HepG2 (cell line): Measurements from ENCODE around the gene JMJD6. TPM values are rescaled to one million over a fixed set of nuclear protein-coding genes. Genes with fewer than 3 reads are reported as not detected.

Experiments used
- CBX5 ChIP-seq: sonication (generic); formaldehyde crosslinking; IDR thresholded peaks from 2 replicates; pipeline ENCODE4 v1.4.0; 2020; ENCODE audit warnings: missing genetic modification reagents, borderline replicate concordance
- CENPT ChIP-seq: sonication (generic); formaldehyde crosslinking; IDR thresholded peaks from 2 replicates; pipeline ENCODE4 v1.8.0; 2022; ENCODE audit warnings: low read depth, mild to moderate bottlenecking, moderate library complexity, missing genetic modification reagents
- GTF3A ChIP-seq: sonication (generic); formaldehyde crosslinking; conservative IDR thresholded peaks from 2 replicates; pipeline ENCODE4 v1.4.0; 2020; ENCODE audit warnings: mild to moderate bottlenecking, missing genetic modification reagents
- HMGXB4 ChIP-seq, 2 experiments: sonication (generic) in 1 of 2; formaldehyde crosslinking in 1 of 2; IDR thresholded peaks; 2 replicates each; pipeline versions ENCODE4 v1.4.0 to v1.6.1; 2018 to 2020; ENCODE audit warnings: missing genetic modification reagents in 2 of 2, borderline replicate concordance in 1 of 2, low read depth in 1 of 2, mild to moderate bottlenecking in 1 of 2, missing biosample characterization in 1 of 2
- HNF4A ChIP-seq: sonication (generic); formaldehyde crosslinking; IDR thresholded peaks from 2 replicates; pipeline ENCODE4 v1.4.0; 2020; ENCODE audit warnings: missing genetic modification reagents
- HNRNPLL ChIP-seq: fragments of 200-400 bp; formaldehyde crosslinking; IDR thresholded peaks from 2 replicates; pipeline ENCODE4 v1.6.1; 2017; ENCODE audit warnings: mild to moderate bottlenecking, low read depth, low read length; ENCODE audit not compliant: poor library complexity, severe bottlenecking
- NAIF1 ChIP-seq: sonication (generic); formaldehyde crosslinking; IDR thresholded peaks from 2 replicates; pipeline ENCODE4 v1.5.0; 2020; ENCODE audit warnings: mild to moderate bottlenecking, missing genetic modification reagents, borderline replicate concordance
- NCOA1 ChIP-seq: sonication (generic); formaldehyde crosslinking; IDR thresholded peaks from 2 replicates; pipeline ENCODE4 v1.9.0; 2021; ENCODE audit warnings: missing genetic modification reagents
- NCOR1 ChIP-seq: fragments of 200-600 bp; sonication (generic); IDR thresholded peaks from 2 replicates; pipeline ENCODE4 v1.7.0; 2017; ENCODE audit warnings: antibody characterized with exemption, low read length, borderline replicate concordance
- NR2F6 ChIP-seq, 2 experiments: IDR thresholded peaks; 2 replicates each; pipeline ENCODE4 v1.6.1; 2016; ENCODE audit warnings: antibody characterized with exemption in 1 of 2, mild to moderate bottlenecking in 1 of 2
- PHF8 ChIP-seq: sonication (generic); formaldehyde crosslinking; IDR thresholded peaks from 2 replicates; pipeline ENCODE4 v1.5.0; 2020; ENCODE audit warnings: missing genetic modification reagents
- RFX5 ChIP-seq: IDR thresholded peaks from 2 replicates; pipeline ENCODE4 v1.6.1; 2011; ENCODE audit warnings: low read depth, low read length, improper control_type of control experiment
- ZEB1 ChIP-seq: IDR thresholded peaks from 2 replicates; pipeline ENCODE4 v1.6.1; 2012; ENCODE audit warnings: mild to moderate bottlenecking, low read depth, inconsistent platforms; ENCODE audit not compliant: insufficient replicate concordance
- ZNF280D ChIP-seq: sonication (generic); formaldehyde crosslinking; IDR thresholded peaks from 2 replicates; pipeline ENCODE4 v1.5.1; 2020; ENCODE audit warnings: mild to moderate bottlenecking, missing genetic modification reagents
- ZNF3 ChIP-seq: IDR thresholded peaks from 2 replicates; pipeline ENCODE4 v1.7.0; 2017; ENCODE audit warnings: inconsistent platforms
- ZSCAN12 ChIP-seq: sonication (generic); formaldehyde crosslinking; IDR thresholded peaks from 2 replicates; pipeline ENCODE4 v1.9.0; 2021; ENCODE audit warnings: mild to moderate bottlenecking, missing genetic modification reagents
- polyA plus RNA-seq, 8 experiments: library from polyadenylated mRNA; depleted of rRNA in 3 of 8; stranded (reverse) in 7 of 8; unstranded in 1 of 8; fragments of >200 nt; fragmentation: Illumina TruSeq in 4 of 8; extraction: Trizol in 4 of 8; gene quantifications; 2 replicates each; pipeline versions ENCODE4 v1.2.1 to v1.2.3, GENCODE V29; 2011 to 2016; ENCODE audit warnings: low read depth in 4 of 8, missing spikeins in 1 of 8, mixed read lengths in 1 of 8; ENCODE audit not compliant: insufficient read depth in 1 of 8
- total RNA-seq, 5 experiments: library from RNA; depleted of rRNA; stranded (reverse); fragments of >200 nt; fragmentation: Illumina TruSeq; extraction: Trizol; gene quantifications; 2 replicates each; pipeline ENCODE4 v1.2.3, GENCODE V29; 2016; ENCODE audit warnings: low read depth in 1 of 5
- TF ChIP-seq, protein P1 (sequence below): sonication (generic); formaldehyde crosslinking; IDR thresholded peaks from 2 replicates; pipeline ENCODE4 v1.5.1; 2020; ENCODE audit warnings: missing genetic modification reagents, mild to moderate bottlenecking, borderline replicate concordance
- TF ChIP-seq, protein P2 (sequence below): sonication (generic); formaldehyde crosslinking; IDR thresholded peaks from 2 replicates; pipeline ENCODE4 v1.4.0; 2020; ENCODE audit warnings: missing genetic modification reagents
- TF ChIP-seq, protein P3 (sequence below): sonication (generic); formaldehyde crosslinking; IDR thresholded peaks from 2 replicates; pipeline ENCODE4 v1.4.0; 2020; ENCODE audit warnings: missing genetic modification reagents, mild to moderate bottlenecking, borderline replicate concordance

The JMJD6 gene
- total and polyA plus RNA-seq, 2 of the 13 experiments (the other 11 are each of a cell fraction or from before 2014, with no cell fraction given) = 33.6 to 41.0 TPM

GRCh38 chr17:76700270-76700616 lies 26.2 kb downstream of the JMJD6 start (continued):
- TF ChIP-seq PHF8 (CRISPR knock-in tag) = no peak
- TF ChIP-seq, protein P1, sequence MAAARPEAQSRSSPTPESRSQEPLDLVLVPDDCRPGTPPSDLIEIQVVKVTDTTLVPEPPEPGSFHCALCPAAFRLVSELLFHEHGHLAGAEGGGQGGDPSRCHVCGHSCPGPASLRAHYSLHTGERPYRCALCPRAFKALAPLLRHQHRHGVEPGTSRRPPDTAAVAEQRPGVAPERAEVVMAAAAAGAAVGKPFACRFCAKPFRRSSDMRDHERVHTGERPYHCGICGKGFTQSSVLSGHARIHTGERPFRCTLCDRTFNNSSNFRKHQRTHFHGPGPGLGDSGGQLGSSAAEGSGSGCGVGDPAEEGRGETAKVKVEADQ = no peak
- TF ChIP-seq NR2F6 (IDR thresholded peaks at IDR 0.05) = no peak
- TF ChIP-seq NR2F6 (CRISPR knock-in tag; IDR thresholded peaks at IDR 0.05) = no peak
- TF ChIP-seq ZNF280D (CRISPR knock-in tag) = no peak
- 0 out of 2 replicates have a peak, but pooled peaks have one; percentile 57 for TF ChIP-seq NAIF1 (CRISPR knock-in tag)
- TF ChIP-seq RFX5 = no peak
- TF ChIP-seq NCOR1 = no peak
- TF ChIP-seq ZNF3 (CRISPR knock-in tag) = no peak
- TF ChIP-seq ZSCAN12 (CRISPR knock-in tag) = no peak
- TF ChIP-seq, protein P2, sequence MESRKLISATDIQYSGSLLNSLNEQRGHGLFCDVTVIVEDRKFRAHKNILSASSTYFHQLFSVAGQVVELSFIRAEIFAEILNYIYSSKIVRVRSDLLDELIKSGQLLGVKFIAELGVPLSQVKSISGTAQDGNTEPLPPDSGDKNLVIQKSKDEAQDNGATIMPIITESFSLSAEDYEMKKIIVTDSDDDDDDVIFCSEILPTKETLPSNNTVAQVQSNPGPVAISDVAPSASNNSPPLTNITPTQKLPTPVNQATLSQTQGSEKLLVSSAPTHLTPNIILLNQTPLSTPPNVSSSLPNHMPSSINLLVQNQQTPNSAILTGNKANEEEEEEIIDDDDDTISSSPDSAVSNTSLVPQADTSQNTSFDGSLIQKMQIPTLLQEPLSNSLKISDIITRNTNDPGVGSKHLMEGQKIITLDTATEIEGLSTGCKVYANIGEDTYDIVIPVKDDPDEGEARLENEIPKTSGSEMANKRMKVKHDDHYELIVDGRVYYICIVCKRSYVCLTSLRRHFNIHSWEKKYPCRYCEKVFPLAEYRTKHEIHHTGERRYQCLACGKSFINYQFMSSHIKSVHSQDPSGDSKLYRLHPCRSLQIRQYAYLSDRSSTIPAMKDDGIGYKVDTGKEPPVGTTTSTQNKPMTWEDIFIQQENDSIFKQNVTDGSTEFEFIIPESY = peak; percentile 38; the same call in 1 of the 2 replicates
- TF ChIP-seq CBX5 (CRISPR knock-in tag) = no peak
- no peak for TF ChIP-seq NCOA1 (CRISPR knock-in tag)
- no peak for TF ChIP-seq HNRNPLL
- TF ChIP-seq, protein P3, sequence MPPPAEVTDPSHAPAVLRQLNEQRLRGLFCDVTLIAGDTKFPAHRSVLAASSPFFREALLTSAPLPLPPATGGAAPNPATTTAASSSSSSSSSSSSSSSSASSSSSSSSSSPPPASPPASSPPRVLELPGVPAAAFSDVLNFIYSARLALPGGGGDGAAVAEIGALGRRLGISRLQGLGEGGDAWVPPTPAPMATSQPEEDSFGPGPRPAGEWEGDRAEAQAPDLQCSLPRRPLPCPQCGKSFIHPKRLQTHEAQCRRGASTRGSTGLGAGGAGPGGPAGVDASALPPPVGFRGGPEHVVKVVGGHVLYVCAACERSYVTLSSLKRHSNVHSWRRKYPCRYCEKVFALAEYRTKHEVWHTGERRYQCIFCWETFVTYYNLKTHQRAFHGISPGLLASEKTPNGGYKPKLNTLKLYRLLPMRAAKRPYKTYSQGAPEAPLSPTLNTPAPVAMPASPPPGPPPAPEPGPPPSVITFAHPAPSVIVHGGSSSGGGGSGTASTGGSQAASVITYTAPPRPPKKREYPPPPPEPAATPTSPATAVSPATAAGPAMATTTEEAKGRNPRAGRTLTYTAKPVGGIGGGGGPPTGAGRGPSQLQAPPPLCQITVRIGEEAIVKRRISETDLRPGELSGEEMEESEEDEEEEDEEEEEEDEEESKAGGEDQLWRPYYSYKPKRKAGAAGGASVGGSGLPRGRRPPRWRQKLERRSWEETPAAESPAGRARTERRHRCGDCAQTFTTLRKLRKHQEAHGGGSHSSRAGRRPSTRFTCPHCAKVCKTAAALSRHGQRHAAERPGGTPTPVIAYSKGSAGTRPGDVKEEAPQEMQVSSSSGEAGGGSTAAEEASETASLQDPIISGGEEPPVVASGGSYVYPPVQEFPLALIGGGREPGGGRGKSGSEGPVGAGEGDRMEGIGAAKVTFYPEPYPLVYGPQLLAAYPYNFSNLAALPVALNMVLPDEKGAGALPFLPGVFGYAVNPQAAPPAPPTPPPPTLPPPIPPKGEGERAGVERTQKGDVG (CRISPR knock-in tag) = peak; percentile 85
- TF ChIP-seq CENPT (CRISPR knock-in tag) = no peak
- TF ChIP-seq ZEB1 = no peak
- no peak for TF ChIP-seq GTF3A (CRISPR knock-in tag)
- TF ChIP-seq HMGXB4 (CRISPR knock-in tag; IDR thresholded peaks at IDR 0.05; ENCODE audit: borderline replicate concordance in 1 of 2, low read depth in 1 of 2) = no peak
- TF ChIP-seq HNF4A (CRISPR knock-in tag) = no peak
